AG09309 (cell line): ENCODE data around the gene TRPM3.
A peak's percentile ranks its signal among the peaks of the same experiment; 100 is the strongest.
"Not testable (repeated sequence)": the region's sequence is repeated elsewhere in the genome, so short reads cannot be mapped to it uniquely, and the experiment has no call there.

Experiments
- DNase-seq: peaks from one replicate; pipeline ENCODE4 v3.0.0-alpha.2; 2010; ENCODE audit warnings: low read depth
- H3K4me3 ChIP-seq: 2 replicates; pipeline ENCODE4 v1.5.1; 2011; ENCODE audit warnings: mild to moderate bottlenecking, low read depth, low read length, moderate library complexity; ENCODE audit not compliant: control insufficient read depth
- TF ChIP-seq, protein P1 (sequence below): IDR thresholded peaks from 2 replicates; pipeline ENCODE4 v1.5.1; 2011; ENCODE audit warnings: mild to moderate bottlenecking, low read depth, low read length, inconsistent platforms; ENCODE audit not compliant: insufficient read depth, control insufficient read depth; ENCODE audit errors: missing control alignments

The TRPM3 gene

DNA sequence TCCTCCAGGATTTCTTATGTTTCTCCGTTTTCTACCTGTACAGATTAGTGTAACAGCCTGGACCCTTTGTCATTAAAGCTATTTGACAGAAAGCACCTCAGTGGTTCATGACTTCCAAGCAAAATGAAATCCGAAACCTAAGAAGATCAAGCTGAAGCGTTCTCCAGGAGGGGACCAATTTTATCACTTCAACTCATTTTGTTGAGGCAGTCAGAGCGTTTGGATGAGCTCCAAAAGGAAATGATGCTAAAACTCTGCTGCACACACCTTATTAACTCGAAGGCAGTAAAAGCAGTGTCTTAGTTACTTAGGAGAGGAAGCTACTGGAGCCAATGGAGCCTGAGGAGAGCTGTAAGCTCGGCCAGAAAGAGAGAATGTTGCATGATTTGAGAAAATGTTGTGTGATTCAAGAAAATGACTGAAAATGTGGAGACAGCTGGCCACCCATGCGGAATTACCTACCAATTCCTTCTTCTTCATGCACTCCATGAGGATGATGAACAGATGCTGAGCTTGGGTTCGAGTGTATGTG, 360.2 kb downstream of the TRPM3 start:
- DNase-seq, result no peak
- H3K4me3 ChIP-seq, result no peak overlapping the region
- TF ChIP-seq, protein P1, sequence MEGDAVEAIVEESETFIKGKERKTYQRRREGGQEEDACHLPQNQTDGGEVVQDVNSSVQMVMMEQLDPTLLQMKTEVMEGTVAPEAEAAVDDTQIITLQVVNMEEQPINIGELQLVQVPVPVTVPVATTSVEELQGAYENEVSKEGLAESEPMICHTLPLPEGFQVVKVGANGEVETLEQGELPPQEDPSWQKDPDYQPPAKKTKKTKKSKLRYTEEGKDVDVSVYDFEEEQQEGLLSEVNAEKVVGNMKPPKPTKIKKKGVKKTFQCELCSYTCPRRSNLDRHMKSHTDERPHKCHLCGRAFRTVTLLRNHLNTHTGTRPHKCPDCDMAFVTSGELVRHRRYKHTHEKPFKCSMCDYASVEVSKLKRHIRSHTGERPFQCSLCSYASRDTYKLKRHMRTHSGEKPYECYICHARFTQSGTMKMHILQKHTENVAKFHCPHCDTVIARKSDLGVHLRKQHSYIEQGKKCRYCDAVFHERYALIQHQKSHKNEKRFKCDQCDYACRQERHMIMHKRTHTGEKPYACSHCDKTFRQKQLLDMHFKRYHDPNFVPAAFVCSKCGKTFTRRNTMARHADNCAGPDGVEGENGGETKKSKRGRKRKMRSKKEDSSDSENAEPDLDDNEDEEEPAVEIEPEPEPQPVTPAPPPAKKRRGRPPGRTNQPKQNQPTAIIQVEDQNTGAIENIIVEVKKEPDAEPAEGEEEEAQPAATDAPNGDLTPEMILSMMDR, result no peak

DNA sequence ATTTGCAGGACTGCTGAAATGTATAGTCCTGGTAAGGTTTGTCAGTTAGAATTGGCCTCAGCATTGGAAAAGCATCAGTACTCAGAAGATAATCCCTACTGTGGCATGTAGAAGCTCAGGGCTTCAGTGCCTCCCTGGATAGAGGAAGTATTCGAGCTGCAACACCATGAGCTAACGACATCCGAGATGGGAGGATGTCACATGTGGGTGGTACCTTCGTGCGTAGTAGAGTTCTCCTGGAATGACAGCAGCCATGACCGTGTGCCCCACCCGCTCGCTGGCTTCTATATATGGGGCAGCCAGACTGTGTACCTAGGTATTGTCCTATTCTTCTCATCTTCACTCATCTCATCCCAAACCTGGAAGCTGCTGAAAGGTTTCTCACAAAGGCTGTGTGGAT, 361.2 kb downstream of the TRPM3 start:
- no peak for DNase-seq
- no peak overlapping the region for H3K4me3 ChIP-seq
- TF ChIP-seq, protein P1, result no peak

DNA sequence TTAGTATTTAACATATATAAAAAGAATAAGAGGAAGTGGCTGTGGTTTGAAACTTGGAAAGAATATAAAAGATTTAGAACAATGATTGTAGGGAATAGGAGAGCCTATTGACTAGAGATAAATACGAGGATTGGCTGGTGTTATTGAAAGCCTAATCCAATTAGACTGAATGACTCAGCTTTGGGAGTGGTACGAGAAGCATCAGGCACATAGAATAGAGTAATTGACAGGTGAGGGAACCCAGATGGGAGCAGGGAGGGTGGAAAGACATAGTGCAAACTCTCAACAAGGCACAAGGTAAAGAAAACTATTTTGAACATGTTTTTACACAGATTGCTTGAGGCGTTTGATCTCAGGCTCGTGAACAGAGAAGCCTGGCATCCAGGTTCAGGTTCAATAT, 368.1 kb downstream of the TRPM3 start:
- TF ChIP-seq, protein P1, result no peak
- H3K4me3 ChIP-seq, result no peak overlapping the region
- DNase-seq, result no peak

DNA sequence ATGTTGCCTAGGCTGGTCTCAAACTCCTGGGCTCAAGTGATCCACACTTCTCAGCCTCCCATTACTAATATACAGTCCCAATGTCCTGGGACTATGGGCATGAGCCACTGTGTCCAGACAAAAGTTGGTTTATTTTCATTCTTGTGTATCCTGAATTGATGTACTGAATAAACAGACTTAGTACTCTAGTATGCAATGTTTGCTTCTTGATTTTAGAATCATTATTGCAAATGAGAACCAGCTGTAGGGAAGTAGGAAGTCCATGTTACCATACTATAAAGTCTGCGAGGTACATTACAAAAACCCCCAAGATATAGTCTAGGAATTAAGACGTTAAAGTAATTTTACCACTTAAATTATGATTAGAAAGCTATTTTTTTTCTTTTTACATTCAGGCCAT, 372.4 kb downstream of the TRPM3 start:
- no peak for DNase-seq
- TF ChIP-seq, protein P1, result no peak
- H3K4me3 ChIP-seq, result no peak overlapping the region

DNA sequence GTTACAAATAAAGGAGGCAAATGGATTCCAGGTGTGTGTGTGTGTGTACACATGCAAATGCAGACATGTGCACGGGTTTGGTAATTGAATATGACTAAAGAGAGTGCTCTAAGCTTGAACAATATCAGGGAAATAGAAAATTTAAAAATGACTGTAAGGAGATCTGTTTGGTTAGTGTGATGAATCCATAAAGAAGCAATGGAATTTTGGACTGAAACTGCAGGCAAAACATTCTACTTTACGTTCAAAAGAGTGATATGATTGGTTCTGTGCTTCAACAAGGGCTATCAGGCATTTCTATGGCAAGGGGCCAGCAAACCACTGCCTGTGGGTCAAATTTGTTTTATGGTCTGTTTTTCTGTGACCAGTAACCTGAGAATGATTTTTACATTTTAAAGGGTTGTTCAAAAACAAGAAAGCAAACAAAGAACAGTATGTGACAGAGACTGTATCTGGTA, 374.1 kb downstream of the TRPM3 start:
- no peak overlapping the region for H3K4me3 ChIP-seq
- DNase-seq, result peak; percentile 16
- TF ChIP-seq, protein P1, result no peak

DNA sequence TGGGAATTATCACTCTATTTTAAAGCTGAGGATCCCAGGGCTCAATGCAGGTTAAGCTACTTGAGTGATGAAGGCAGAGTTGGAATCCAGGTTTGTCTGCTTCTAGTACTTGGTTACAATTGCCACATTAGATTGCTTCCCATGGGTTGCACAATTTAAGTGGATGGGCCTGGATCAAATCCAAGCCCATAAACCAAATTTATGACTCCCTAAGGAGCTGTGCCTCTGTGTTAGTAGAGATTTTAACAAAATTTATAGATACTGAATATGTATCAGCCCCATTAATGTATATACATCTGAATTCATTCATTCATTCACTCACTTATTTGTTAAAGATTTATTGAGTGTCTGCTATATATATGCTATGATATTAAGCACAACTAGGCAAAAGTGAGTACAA, 374.7 kb downstream of the TRPM3 start:
- TF ChIP-seq, protein P1, result no peak
- peak; percentile 41 for DNase-seq
- H3K4me3 ChIP-seq, result no peak overlapping the region

DNA sequence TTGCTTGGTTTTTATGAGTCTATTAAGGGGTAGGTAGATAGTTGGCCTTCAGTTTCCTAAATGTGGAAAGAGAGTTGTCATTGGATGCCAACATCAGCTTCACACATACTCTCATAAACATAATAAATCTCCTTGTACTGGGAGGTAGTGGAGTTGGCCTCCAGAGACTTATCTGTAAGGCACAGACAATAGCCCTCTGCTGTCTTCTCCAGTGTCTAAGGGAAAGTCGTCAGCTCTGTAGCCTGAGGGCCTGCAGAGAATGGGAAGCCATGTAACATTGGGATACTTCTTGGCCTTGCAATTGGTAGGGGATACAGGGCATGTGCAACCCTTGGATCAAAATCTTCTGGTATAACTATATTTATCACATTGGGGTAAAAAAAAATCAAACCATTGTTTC, 375.1 kb downstream of the TRPM3 start:
- TF ChIP-seq, protein P1, result no peak
- DNase-seq, result no peak
- no peak overlapping the region for H3K4me3 ChIP-seq

DNA sequence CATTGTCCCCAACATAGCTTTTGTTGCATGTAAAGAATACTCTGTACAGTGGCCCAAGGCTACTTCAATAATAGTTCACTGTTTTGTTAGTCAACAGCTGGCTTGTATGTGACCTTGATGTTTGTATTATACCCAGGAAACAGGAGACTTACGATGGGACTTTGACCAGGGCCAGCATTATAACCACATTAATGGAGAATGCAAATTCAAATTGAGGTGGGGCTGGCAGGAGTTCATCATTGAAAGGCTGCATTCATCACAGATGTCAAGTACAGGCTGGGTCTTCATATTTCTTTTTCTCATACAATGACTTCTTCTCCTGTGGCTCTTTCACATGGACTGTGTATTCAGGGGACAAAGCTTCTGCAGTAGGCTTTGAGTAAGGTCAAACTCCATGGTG, 396.6 kb downstream of the TRPM3 start:
- H3K4me3 ChIP-seq, DNase-seq: not testable (repeated sequence)

DNA sequence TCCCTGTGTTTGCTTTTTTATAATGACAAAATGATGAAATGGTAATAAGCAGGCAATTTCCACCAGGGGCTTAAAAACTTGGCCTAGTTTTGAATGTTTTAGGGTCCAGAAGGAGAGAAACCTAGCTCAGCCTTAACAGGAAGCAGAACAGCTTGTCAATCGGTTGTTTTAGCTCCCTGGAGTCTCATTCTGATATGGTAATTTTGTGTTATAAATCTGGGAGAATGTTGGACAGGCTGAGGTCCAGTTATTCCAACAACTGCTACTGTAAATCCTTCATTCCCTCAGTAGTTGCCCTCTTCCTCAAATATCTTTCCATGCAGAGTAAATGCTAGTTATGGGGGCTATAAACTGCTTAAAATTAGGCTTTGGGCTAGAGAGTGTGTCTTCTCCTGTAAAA, 397.4 kb downstream of the TRPM3 start:
- DNase-seq, H3K4me3 ChIP-seq: not testable (repeated sequence)

DNA sequence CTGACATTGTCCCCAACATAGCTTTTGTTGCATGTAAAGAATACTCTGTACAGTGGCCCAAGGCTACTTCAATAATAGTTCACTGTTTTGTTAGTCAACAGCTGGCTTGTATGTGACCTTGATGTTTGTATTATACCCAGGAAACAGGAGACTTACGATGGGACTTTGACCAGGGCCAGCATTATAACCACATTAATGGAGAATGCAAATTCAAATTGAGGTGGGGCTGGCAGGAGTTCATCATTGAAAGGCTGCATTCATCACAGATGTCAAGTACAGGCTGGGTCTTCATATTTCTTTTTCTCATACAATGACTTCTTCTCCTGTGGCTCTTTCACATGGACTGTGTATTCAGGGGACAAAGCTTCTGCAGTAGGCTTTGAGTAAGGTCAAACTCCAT, 414.6 kb downstream of the TRPM3 start:
- H3K4me3 ChIP-seq, result not testable (repeated sequence)

More for the DNA sequence above, 414.6 kb downstream of the TRPM3 start:
- DNase-seq, result not testable (repeated sequence)
